Measurements from ENCODE around the gene BCR.
"Not testable (repeated sequence)": the region's sequence is repeated elsewhere in the genome, so short reads cannot be mapped to it uniquely, and the experiment has no call there.

The BCR gene

GRCh38 chr22:23289851-23290724 lies 109.8 kb downstream of the BCR start:
- DNase-seq (ENCODE audit: low read depth in 2 of 2), result peak; percentile 40 to 55

DNA sequence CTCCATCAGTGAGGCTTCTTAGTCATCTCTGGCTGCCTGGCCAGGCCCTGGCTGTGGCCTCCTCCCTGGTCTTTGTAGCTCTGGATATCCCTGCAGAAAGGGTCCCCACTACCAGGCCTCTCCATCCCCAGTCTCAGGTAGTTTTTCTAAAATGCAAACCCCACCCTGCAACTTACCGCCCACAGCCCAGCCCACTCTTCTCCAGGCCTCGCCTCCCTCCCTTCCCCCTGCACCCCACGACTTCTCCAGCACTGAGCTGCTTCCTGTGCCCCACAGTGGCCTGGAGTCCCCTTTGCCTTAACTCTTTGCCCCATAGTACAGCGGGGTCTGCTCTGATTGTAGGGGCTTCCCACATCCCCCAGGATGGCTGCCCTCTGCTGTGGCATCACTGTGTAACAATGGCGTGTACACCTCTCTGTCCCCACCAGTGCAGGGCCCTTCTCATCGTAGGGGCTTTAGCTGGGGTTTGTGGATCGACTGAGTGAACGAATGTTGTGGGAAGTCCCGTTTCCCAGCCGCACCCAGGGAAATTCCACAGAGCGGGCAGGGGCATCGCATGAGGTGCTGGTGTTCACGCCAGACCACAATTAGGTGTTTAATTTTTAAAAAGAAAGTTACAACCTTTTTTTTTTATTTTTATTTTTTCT lies 111.6 kb downstream of the BCR start:
- DNase-seq (ENCODE audit: low read depth in 2 of 2), result no peak

DNA sequence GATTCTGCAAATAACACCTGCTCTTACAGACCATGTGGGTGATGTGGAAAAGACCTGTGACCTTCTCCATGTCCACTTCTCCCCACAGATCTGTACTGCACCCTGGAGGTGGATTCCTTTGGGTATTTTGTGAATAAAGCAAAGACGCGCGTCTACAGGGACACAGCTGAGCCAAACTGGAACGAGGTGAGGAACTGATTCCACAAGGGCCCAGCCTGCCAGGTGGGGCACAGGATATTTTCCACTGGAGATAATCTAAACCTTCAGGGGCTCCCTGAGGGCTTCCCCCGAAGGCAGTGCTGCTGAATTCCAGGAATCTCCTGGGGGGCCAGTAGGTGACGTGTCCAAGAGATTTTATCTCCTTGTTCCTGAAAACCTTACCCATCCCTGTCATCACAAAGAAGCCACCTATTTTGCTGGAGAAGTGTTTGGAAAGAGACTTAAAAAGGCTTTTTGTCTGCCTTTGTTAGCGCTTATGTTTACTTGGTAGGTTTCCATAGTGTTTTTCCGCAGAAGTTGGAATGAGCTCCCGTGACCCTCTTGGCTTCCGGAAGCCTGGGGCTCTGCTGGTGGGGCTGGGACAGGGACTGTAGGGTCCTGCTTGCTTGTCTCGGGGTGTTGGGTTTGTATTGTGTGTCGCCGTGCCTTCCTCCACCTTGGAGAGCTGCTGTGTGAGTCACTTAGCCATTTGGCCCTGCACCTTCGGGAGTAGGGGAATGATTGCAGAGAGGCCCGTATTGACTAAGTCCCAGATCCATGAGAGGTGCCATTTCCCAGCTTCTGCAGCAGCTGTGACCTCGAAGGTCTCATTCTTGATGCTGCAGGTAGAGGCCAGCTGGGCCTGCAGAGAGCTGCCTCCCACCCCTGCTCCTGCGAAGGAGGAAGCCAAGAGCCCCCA lies 112.4 kb downstream of the BCR start:
- DNase-seq (ENCODE audit: low read depth in 2 of 2), result no peak

DNA sequence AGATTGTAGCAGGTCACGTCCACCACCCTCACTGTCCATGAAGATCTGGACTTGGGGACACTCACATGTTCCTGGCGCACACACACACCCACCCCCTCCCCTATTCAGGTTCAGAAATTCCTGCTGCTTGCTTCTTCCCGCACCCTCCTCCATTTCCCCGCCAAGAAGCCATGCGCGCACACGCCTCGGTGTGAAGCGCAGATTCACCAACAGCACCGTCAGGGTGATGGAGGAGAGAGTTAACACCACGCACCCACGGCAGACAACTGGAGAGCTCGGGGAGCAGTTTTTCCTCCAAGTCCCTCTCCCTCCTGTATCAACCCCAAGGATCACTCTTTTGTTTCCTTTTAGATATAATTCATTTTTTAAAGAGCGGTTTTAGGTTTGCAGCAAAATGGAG lies 113.4 kb downstream of the BCR start:
- DNase-seq (ENCODE audit: low read depth in 2 of 2), result no peak

- DNase-seq (ENCODE audit: low read depth in 2 of 2), result no peak
Observed at GRCh38 chr22:23294221-23294620, 113.9 kb downstream of the BCR start.

GRCh38 chr22:23300476-23300875 lies 120.2 kb downstream of the BCR start:
- DNase-seq (ENCODE audit: low read depth in 2 of 2), result no peak

GRCh38 chr22:23301591-23301990 lies 121.3 kb downstream of the BCR start:
- DNase-seq (ENCODE audit: low read depth in 2 of 2), result no peak

DNA sequence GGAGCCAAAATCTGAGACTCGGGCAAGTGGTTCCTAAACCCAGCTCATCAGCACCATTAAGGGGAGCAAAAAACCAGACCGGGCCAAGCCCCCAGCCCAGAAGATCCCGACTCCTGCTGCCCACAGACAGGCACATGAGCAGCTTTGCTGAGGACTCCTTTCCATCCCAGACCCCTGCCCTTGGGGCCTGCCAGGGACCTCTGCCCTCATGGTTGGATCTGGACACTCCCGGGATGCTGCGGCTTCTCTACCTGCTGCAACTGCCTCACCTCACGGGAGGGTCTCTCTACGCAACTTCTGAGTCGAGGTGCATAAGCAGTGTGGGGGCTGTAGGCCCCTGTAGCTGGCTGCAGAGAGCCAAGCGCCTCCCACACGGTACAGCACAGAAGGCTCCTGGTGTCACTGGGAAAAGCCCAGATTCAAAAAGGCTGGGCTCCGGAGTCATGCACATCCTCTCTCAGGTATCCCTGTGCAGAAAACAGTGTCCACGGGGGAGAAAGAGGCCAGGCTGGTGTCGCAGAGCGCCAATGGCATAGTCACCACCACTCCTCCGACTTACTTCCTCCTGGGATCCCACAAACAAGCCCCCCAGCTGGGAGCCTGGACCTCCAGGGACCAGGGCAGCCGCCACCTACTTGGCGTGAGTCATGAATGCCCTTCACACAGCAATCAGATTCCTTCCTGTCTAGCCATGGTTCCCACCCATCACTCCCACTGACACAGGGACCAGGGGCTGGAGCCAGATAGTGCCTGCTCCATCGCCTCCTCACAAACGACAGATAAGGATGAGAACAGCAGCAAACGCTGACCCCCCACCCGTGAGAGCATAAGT lies 122.1 kb downstream of the BCR start:
- DNase-seq (ENCODE audit: low read depth in 2 of 2), result no peak

- no peak for DNase-seq (ENCODE audit: low read depth in 2 of 2)
Observed at GRCh38 chr22:23305321-23305910, 125.1 kb downstream of the BCR start.

DNA sequence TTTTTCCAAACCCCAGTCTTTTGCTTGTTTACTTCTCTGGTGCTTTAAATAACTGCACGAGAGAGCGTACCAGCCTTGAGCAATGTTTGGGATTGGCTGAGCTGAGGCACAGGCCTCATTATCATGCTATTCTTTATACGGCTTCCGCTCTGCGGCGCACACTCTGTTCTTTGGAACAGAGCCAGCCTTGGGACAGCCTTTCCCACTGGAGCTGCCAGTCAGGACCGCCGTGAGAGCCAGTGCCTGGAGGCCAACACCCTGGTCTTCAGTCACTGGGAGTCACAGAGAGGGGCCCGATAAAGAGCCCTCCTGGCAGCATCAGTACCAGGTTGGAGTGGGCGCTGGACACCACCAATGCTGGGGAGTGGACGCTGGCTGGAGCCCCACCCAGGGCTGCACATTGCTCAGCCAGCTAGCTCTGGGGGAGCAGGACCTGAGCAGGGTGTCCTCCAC lies 125.6 kb downstream of the BCR start:
- no peak for DNase-seq (ENCODE audit: low read depth in 2 of 2)

DNA sequence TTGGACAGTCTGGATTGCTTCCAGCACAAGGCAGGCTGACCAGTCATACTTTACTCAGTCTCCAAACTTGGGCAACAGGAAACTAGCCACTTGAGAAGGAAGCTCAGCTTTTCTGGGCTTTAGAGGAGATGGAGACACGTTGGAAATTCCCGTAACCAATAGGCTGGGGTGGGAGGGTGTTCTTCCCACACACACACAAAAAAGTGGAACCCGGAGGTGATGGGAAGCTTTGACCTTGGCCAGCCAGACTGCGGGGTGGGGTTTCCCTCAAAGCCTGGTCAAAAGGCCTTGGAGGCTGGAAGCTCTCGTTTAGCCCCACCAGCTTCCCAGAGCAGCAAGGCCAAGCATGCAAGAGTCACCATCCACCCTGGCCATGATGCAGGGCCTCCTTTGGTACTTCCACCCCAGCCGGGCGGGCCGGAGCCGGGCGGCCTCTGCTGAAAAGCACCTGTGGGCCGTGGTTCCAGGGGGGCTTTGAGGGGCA lies 126.2 kb downstream of the BCR start:
- DNase-seq (ENCODE audit: low read depth in 2 of 2), result no peak

- no peak for DNase-seq (ENCODE audit: low read depth in 2 of 2)
Observed at GRCh38 chr22:23306926-23307325, 126.6 kb downstream of the BCR start.

GRCh38 chr22:23307511-23307910 lies 127.2 kb downstream of the BCR start:
- not testable (repeated sequence) for DNase-seq (ENCODE audit: low read depth in 2 of 2)

GRCh38 chr22:23309261-23309660 lies 129.0 kb downstream of the BCR start:
- DNase-seq (ENCODE audit: low read depth in 2 of 2), result not testable (repeated sequence)

DNA sequence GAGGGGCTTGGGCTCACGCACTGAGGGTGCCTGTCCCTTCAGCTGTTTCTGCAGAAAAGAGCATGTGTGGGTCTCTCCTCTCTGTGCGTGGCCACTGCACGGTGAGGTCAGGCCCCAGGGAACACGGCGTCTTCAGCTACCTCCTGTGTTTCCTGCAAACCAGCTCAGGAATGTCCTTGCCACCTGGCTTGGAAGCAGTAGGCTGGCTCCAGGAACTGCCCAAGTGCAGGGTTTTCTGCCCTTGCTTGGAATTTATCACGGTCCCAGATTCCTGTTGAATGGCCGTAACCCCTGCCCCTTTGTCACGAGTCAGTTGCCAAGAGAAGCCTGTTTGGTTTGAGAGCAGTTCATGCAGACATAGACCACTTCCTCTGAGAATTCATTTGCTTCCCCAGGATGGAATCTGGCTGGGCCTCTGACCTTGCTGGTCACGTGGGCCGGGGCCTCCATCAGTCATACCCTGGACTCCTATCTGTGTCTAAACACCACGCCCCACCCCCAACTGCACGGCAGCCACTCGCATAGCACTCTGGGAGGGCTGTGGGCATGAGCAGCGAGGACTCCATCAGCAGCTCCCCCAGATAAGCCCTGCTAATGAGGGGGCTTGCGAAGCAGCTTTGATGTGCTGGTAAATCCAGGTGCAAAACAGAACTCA lies 130.3 kb downstream of the BCR start:
- DNase-seq (ENCODE audit: low read depth in 2 of 2), result not testable (repeated sequence)

DNA sequence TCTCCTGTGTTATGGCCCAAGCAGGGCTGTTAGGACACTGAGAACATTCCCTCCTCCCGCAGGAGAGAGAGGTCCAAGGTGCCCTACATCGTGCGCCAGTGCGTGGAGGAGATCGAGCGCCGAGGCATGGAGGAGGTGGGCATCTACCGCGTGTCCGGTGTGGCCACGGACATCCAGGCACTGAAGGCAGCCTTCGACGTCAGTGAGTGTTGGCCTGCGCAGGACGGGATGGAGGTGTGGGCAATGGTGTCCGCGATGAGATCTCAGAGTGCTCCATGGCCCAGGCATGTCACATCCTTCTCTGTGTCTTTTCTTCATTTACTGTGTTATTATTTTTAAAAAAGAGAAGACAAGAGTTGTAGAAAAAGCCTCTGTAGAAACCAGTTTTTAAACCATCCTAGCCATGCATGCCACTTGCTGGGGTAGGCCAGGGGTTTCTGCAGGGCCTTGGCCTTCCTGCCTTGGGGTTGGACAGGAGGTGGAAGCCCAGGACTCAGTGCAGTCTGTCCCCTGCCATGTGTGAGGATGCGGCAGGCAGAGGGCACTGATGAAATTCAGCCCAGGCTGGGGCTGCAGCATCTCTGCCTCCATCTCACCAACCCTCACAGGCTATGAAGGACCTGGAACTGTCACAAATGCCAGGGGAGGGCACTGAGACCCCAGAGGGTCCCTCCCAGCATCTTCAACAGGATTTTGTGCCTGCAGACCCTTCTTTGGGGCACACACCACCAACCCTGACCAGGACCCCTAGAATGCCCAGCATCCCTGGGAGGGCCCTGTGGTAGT lies 131.5 kb downstream of the BCR start:
- DNase-seq (ENCODE audit: low read depth in 2 of 2), result not testable (repeated sequence)

DNA sequence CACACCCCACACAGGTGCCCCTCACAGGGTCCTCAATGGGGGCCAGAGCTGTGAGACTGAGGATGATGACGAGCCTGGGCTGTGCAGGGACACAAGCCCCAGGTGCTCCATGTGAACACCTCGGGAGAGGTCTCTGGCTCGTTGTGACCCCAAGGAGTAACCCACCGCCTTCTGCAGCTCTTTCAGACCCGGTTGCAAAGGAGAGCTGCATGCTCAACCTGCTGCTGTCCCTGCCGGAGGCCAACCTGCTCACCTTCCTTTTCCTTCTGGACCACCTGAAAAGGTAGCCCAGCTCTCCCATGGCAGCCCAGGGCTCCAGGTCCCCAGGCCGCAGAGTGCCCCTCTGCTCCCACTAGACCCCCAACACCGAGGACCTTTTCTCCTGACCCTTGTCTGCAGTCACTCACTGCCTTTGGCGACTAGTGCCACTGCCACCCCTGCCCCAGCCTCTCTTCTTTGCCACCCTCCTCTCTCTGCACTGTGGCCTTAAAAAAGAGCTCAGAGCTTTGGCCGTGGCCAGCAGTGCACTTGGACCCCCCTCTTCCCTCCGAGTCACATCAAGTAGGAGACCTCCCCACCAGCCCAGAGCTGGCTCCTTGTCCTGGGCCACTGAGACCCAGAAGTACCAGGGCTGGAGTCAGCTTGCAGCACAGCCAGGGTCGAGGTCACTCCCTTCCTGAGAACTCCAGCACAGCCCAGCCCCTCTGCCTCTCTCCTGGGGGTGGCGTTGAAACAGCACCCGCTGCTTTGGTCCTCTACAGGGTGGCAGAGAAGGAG lies 133.7 kb downstream of the BCR start:
- no peak for DNase-seq (ENCODE audit: low read depth in 2 of 2)

DNA sequence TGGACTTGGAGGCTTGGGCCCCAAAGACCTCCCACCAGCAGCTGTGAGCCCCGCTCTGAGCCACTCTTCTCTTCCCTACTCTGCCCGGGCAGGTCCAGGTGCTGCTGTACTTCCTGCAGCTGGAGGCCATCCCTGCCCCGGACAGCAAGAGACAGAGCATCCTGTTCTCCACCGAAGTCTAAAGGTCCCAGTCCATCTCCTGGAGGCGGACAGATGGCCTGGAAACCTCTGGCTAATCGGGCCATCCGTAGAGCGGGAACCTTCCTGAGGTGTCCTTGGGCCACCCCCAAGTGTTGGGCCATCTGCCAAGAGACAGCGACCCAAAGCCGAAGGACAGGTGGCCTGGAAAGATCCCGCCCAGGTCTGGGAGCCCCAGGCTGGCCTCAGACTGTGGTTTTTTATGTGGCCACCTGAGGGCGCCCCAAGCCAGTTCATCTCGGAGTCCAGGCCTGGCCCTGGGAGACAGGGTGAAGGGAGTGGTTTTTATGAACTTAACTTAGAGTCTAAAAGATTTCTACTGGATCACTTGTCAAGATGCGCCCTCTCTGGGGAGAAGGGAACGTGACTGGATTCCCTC lies 135.1 kb downstream of the BCR start:
- peak; percentile 45 to 54 for DNase-seq (ENCODE audit: low read depth in 2 of 2)
